HepG2 (cell line): ENCODE measurements around the gene ATP5F1E. TPM values are rescaled to one million over a fixed set of nuclear protein-coding genes. Genes with fewer than 3 reads are reported as not detected.
A peak's percentile ranks its signal among the peaks of the same experiment; 100 is the strongest.

Source experiments
- ATF7 ChIP-seq, 2 experiments: fragments of 450-650 bp in 1 of 2; sonication (generic) in 1 of 2; formaldehyde crosslinking in 1 of 2; IDR thresholded peaks; 2 replicates each; pipeline versions ENCODE4 v1.4.0 to v1.6.1; 2016 to 2020; ENCODE audit warnings: antibody characterized with exemption in 1 of 2, mild to moderate bottlenecking in 1 of 2, missing genetic modification reagents in 1 of 2
- DMAP1 ChIP-seq: IDR thresholded peaks from 2 replicates; pipeline ENCODE4 v1.6.1; 2016
- EHMT2 ChIP-seq: fragments of 200-600 bp; sonication (generic); IDR thresholded peaks from 2 replicates; pipeline ENCODE4 v1.7.0; 2017; ENCODE audit warnings: antibody characterized with exemption, low read depth, low read length, borderline replicate concordance
- FOXP4 ChIP-seq: sonication (generic); formaldehyde crosslinking; IDR thresholded peaks from 2 replicates; pipeline ENCODE4 v1.4.0; 2020; ENCODE audit warnings: missing genetic modification reagents
- GATA4 ChIP-seq: sonication (generic); IDR thresholded peaks from 2 replicates; pipeline ENCODE4 v1.6.1; 2016; ENCODE audit warnings: antibody characterized with exemption, low read depth, borderline replicate concordance
- HCFC1 ChIP-seq: fragments of 150-350 bp; IDR thresholded peaks from 2 replicates; pipeline ENCODE4 v1.6.1; 2014; ENCODE audit warnings: low read depth, low read length
- HOXA7 ChIP-seq: sonication (generic); formaldehyde crosslinking; IDR thresholded peaks from 2 replicates; pipeline ENCODE4 v1.8.1; 2022; ENCODE audit warnings: mild to moderate bottlenecking, missing genetic modification reagents, moderate library complexity
- HOXD1 ChIP-seq: sonication (generic); formaldehyde crosslinking; IDR thresholded peaks from 2 replicates; pipeline ENCODE4 v1.5.0; 2020; ENCODE audit warnings: missing genetic modification reagents
- KLF15 ChIP-seq: sonication (generic); formaldehyde crosslinking; IDR thresholded peaks from 2 replicates; pipeline ENCODE4 v1.8.1; 2023; ENCODE audit warnings: borderline replicate concordance, mild to moderate bottlenecking, inconsistent platforms, missing genetic modification reagents, mixed read lengths
- KMT2B ChIP-seq: IDR thresholded peaks from 2 replicates; pipeline ENCODE4 v1.6.1; 2016; ENCODE audit warnings: missing genetic modification reagents, missing compliant biosample characterization
- MED8 ChIP-seq: sonication (generic); formaldehyde crosslinking; IDR thresholded peaks from 2 replicates; pipeline ENCODE4 v1.8.1; 2023; ENCODE audit warnings: mild to moderate bottlenecking, missing genetic modification reagents; ENCODE audit not compliant: insufficient replicate concordance
- NFIC ChIP-seq: IDR thresholded peaks from 2 replicates; pipeline ENCODE4 v1.6.1; 2012; ENCODE audit warnings: mild to moderate bottlenecking, low read length, inconsistent platforms
- PHB2 ChIP-seq: fragments of 450-650 bp; IDR thresholded peaks from 2 replicates; pipeline ENCODE4 v1.6.1; 2018; ENCODE audit not compliant: partially characterized antibody
- PLSCR1 ChIP-seq: sonication (generic); formaldehyde crosslinking; IDR thresholded peaks from 2 replicates; pipeline ENCODE4 v1.5.0; 2020; ENCODE audit warnings: missing genetic modification reagents, mild to moderate bottlenecking, borderline replicate concordance
- SP4 ChIP-seq: sonication (generic); formaldehyde crosslinking; IDR thresholded peaks from 2 replicates; pipeline ENCODE4 v1.8.1; 2023; ENCODE audit warnings: mild to moderate bottlenecking, missing genetic modification reagents
- U2AF2 ChIP-seq: fragments of 200-400 bp; formaldehyde crosslinking; IDR thresholded peaks from 2 replicates; pipeline ENCODE4 v1.6.1; 2017; ENCODE audit warnings: low read depth, mild to moderate bottlenecking, low read length
- ZBTB34 ChIP-seq: sonication (generic); formaldehyde crosslinking; IDR thresholded peaks from 2 replicates; pipeline ENCODE4 v1.8.0; 2022; ENCODE audit warnings: mild to moderate bottlenecking, missing genetic modification reagents
- ZC3H4 ChIP-seq: sonication (generic); formaldehyde crosslinking; IDR thresholded peaks from 2 replicates; pipeline ENCODE4 v1.4.0; 2020; ENCODE audit warnings: missing genetic modification reagents, borderline replicate concordance
- ZNF121 ChIP-seq: sonication (generic); formaldehyde crosslinking; IDR thresholded peaks from 2 replicates; pipeline ENCODE4 v1.5.0; 2020; ENCODE audit warnings: mild to moderate bottlenecking, missing genetic modification reagents
- ZNF44 ChIP-seq: sonication (generic); formaldehyde crosslinking; IDR thresholded peaks from 2 replicates; pipeline ENCODE4 v1.5.1; 2020; ENCODE audit warnings: mild to moderate bottlenecking, missing genetic modification reagents
- ZNF616 ChIP-seq: sonication (generic); formaldehyde crosslinking; IDR thresholded peaks from 2 replicates; pipeline ENCODE4 v1.5.0; 2020; ENCODE audit warnings: low read depth, mild to moderate bottlenecking, missing genetic modification reagents
- ZSCAN25 ChIP-seq: sonication (generic); formaldehyde crosslinking; IDR thresholded peaks from 2 replicates; pipeline ENCODE4 v1.8.0; 2022; ENCODE audit warnings: mild to moderate bottlenecking, missing genetic modification reagents
- polyA plus RNA-seq, 8 experiments: library from polyadenylated mRNA; depleted of rRNA in 3 of 8; stranded (reverse) in 7 of 8; unstranded in 1 of 8; fragments of >200 nt; fragmentation: Illumina TruSeq in 4 of 8; extraction: Trizol in 4 of 8; gene quantifications; 2 replicates each; pipeline versions ENCODE4 v1.2.1 to v1.2.3, GENCODE V29; 2011 to 2016; ENCODE audit warnings: low read depth in 4 of 8, missing spikeins in 1 of 8, mixed read lengths in 1 of 8; ENCODE audit not compliant: insufficient read depth in 1 of 8
- total RNA-seq, 5 experiments: library from RNA; depleted of rRNA; stranded (reverse); fragments of >200 nt; fragmentation: Illumina TruSeq; extraction: Trizol; gene quantifications; 2 replicates each; pipeline ENCODE4 v1.2.3, GENCODE V29; 2016; ENCODE audit warnings: low read depth in 1 of 5
- TF ChIP-seq, protein P1 (sequence below): sonication (generic); formaldehyde crosslinking; IDR thresholded peaks from 2 replicates; pipeline ENCODE4 v1.5.1; 2020; ENCODE audit warnings: mild to moderate bottlenecking, missing genetic modification reagents

ATP5F1E gene
- total and polyA plus RNA-seq, 2 of the 13 experiments (the other 11 are each of a cell fraction or from before 2014, with no cell fraction given): 121 to 134 TPM

- TF ChIP-seq ZNF121 (no peak), EHMT2 (no peak), PLSCR1 (peak; percentile 39; the same call in 1 of the 2 replicates), DMAP1 (CRISPR knock-in tag) (peak; percentile 96), ZNF616 (CRISPR knock-in tag) (peak; percentile 40; the same call in 1 of the 2 replicates), ZBTB34 (CRISPR knock-in tag) (0 out of 2 replicates have a peak, but pooled peaks have one; percentile 58), HOXA7 (no peak), HOXD1 (peak; percentile 35; the same call in 1 of the 2 replicates), KMT2B (CRISPR knock-in tag) (peak; percentile 91), HCFC1 (peak; percentile 9; the same call in 1 of the 2 replicates), NFIC (no peak), FOXP4 (CRISPR knock-in tag) (no peak; the same call in 1 of the 2 replicates), MED8 (CRISPR knock-in tag) (peak; percentile 94), ZNF44 (CRISPR knock-in tag) (no peak), KLF15 (peak; percentile 92), GATA4 (peak; percentile 72; the same call in 1 of the 2 replicates), ZSCAN25 (CRISPR knock-in tag) (no peak), U2AF2 (peak; percentile 31; the same call in 1 of the 2 replicates), PHB2 (no peak), ATF7 (IDR thresholded peaks at IDR 0.05) (no peak), ATF7 (CRISPR knock-in tag; IDR thresholded peaks at IDR 0.05) (no peak), ZC3H4 (CRISPR knock-in tag) (peak; percentile 38; the same call in 1 of the 2 replicates), SP4 (CRISPR knock-in tag) (peak; percentile 100)
- TF ChIP-seq, protein P1, sequence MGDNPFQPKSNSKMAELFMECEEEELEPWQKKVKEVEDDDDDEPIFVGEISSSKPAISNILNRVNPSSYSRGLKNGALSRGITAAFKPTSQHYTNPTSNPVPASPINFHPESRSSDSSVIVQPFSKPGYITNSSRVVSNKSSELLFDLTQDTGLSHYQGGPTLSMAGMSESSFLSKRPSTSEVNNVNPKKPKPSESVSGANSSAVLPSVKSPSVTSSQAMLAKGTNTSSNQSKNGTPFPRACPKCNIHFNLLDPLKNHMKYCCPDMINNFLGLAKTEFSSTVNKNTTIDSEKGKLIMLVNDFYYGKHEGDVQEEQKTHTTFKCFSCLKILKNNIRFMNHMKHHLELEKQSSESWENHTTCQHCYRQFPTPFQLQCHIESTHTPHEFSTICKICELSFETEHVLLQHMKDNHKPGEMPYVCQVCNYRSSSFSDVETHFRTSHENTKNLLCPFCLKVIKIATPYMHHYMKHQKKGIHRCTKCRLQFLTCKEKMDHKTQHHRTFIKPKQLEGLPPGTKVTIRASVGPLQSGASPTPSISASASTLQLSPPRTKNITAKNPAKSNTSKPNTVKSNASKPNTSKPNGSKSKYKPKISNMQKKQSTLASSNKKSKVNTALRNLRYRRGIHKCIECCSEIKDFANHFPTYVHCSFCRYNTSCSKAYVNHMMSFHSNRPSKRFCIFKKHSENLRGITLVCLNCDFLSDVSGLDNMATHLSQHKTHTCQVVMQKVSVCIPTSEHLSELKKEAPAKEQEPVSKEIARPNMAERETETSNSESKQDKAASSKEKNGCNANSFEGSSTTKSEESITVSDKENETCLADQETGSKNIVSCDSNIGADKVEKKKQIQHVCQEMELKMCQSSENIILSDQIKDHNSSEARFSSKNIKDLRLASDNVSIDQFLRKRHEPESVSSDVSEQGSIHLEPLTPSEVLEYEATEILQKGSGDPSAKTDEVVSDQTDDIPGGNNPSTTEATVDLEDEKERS (CRISPR knock-in tag): peak; percentile 87
Measured at GRCh38 chr20:59032023-59032712, at the start of gene ATP5F1E (continued).
